HFFc6 (cell line): ENCODE data around the gene PIAS1. TPM values are rescaled to one million over a fixed set of nuclear protein-coding genes. Genes with fewer than 3 reads are reported as not detected.
A peak's percentile ranks its signal among the peaks of the same experiment; 100 is the strongest.
"Not testable (repeated sequence)": the region's sequence is repeated elsewhere in the genome, so short reads cannot be mapped to it uniquely, and the experiment has no call there.

Experiments
- DNase-seq: peaks from one replicate; pipeline ENCODE4 v3.0.0-alpha.2; 2018
- H3K27ac Mint-ChIP-seq: 2 replicates; pipeline ENCODE4 v1.8.0; 2020; ENCODE audit warnings: mild to moderate bottlenecking, mixed read lengths
- H3K27me3 Mint-ChIP-seq: 2 replicates; pipeline ENCODE4 v1.8.0; 2021; ENCODE audit warnings: mild to moderate bottlenecking, moderate library complexity, mixed read lengths; ENCODE audit not compliant: insufficient read depth
- H3K36me3 Mint-ChIP-seq: 2 replicates; pipeline ENCODE4 v1.8.0; 2021; ENCODE audit warnings: low read depth, mixed read lengths
- H3K4me1 Mint-ChIP-seq: 2 replicates; pipeline ENCODE4 v1.8.0; 2020; ENCODE audit warnings: low read depth, mixed read lengths
- H3K4me3 Mint-ChIP-seq: 2 replicates; pipeline ENCODE4 v1.8.0; 2020; ENCODE audit warnings: mild to moderate bottlenecking, moderate library complexity, mixed read lengths
- H3K9me3 Mint-ChIP-seq: 2 replicates; pipeline ENCODE4 v1.8.0; 2020; ENCODE audit warnings: mild to moderate bottlenecking, mixed read lengths
- total RNA-seq, 6 experiments: library from RNA; stranded (reverse); fragmentation: NEBNext Ultra II Directional; extraction: Animal tissue kit (Norgen Biotek cat#: 25700); gene quantifications; 2 replicates in 1 of 6; 3 replicates in 5 of 6; pipeline ENCODE4 v1.2.3, GENCODE V29; 2021
- TF ChIP-seq, protein P1 (sequence below): fragments of 200-600 bp; sonication (generic); IDR thresholded peaks from 2 replicates; pipeline ENCODE4 v1.5.0; 2021; ENCODE audit warnings: antibody characterized with exemption, mild to moderate bottlenecking

Gene PIAS1
- total RNA-seq, 6 experiments from 2014 or later: 23.7 to 31.8 (median 27.6) TPM

DNA sequence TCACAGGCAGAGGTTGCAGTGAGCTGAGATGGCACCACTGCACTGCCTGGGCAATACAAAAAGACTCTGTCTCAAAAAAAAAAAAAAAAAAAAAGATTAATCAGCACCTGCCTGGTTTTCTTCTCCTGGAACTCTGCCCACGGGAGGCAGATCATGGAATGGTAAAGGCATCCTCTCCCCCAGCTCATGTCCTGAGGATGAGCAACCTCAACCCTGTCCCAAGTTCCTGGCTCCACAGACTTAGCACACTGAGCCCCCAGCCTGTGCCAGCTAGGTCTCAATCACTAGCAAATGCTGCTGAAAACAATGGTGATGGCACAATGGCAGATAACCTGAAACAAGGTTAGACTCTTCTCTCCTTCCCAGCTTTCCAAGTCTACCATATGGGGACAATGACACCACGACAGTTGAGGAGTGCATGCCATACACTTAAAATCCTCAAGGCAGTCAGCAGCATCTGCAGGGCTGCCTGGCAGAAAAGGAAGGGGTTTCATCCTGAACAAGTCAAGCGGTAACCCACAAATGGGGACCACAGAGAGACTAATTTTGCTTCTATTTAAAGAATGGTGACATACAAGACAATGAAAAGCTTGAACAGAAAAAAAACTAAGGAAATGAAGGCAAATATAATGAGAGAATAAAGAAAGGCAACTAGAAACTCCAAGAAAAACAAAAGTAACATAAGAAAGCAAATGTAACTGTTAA is 170.6 kb downstream of the PIAS1 start:
- peaks cover 14% of the 10 kb centered on the region; the same call in 1 of the 2 replicates for H3K36me3 Mint-ChIP-seq
- TF ChIP-seq, protein P1, sequence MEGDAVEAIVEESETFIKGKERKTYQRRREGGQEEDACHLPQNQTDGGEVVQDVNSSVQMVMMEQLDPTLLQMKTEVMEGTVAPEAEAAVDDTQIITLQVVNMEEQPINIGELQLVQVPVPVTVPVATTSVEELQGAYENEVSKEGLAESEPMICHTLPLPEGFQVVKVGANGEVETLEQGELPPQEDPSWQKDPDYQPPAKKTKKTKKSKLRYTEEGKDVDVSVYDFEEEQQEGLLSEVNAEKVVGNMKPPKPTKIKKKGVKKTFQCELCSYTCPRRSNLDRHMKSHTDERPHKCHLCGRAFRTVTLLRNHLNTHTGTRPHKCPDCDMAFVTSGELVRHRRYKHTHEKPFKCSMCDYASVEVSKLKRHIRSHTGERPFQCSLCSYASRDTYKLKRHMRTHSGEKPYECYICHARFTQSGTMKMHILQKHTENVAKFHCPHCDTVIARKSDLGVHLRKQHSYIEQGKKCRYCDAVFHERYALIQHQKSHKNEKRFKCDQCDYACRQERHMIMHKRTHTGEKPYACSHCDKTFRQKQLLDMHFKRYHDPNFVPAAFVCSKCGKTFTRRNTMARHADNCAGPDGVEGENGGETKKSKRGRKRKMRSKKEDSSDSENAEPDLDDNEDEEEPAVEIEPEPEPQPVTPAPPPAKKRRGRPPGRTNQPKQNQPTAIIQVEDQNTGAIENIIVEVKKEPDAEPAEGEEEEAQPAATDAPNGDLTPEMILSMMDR: no peak
- no peak overlapping the region for H3K4me3 Mint-ChIP-seq
- H3K27ac Mint-ChIP-seq: no peak overlapping the region
- DNase-seq: no peak
- H3K27me3 Mint-ChIP-seq: no peaks in the 10 kb centered on the region; the same call in 1 of the 2 replicates
- peaks cover 26% of the 10 kb centered on the region for H3K4me1 Mint-ChIP-seq
- H3K9me3 Mint-ChIP-seq: no peaks in the 10 kb centered on the region

GRCh38 chr15:68225442-68225841 is 171.3 kb downstream of the PIAS1 start:
- Mint-ChIP-seq H3K36me3 (peaks cover 14% of the 10 kb centered on the region; the same call in 1 of the 2 replicates), H3K4me1 (peaks cover 33% of the 10 kb centered on the region)
- not testable (repeated sequence) for H3K27me3 Mint-ChIP-seq, DNase-seq, H3K27ac Mint-ChIP-seq, H3K9me3 Mint-ChIP-seq, H3K4me3 Mint-ChIP-seq

GRCh38 chr15:68227643-68228142 is 173.6 kb downstream of the PIAS1 start:
- Mint-ChIP-seq H3K36me3 (peaks cover 14% of the 10 kb centered on the region; the same call in 1 of the 2 replicates), H3K4me3 (peak overlapping the region; percentile 96), H3K4me1 (peaks cover 41% of the 10 kb centered on the region), H3K27ac (peak overlapping the region; percentile 40), H3K9me3 (no peaks in the 10 kb centered on the region), H3K27me3 (no peaks in the 10 kb centered on the region; the same call in 1 of the 2 replicates)
- TF ChIP-seq, protein P1: no peak
- DNase-seq: no peak

DNA sequence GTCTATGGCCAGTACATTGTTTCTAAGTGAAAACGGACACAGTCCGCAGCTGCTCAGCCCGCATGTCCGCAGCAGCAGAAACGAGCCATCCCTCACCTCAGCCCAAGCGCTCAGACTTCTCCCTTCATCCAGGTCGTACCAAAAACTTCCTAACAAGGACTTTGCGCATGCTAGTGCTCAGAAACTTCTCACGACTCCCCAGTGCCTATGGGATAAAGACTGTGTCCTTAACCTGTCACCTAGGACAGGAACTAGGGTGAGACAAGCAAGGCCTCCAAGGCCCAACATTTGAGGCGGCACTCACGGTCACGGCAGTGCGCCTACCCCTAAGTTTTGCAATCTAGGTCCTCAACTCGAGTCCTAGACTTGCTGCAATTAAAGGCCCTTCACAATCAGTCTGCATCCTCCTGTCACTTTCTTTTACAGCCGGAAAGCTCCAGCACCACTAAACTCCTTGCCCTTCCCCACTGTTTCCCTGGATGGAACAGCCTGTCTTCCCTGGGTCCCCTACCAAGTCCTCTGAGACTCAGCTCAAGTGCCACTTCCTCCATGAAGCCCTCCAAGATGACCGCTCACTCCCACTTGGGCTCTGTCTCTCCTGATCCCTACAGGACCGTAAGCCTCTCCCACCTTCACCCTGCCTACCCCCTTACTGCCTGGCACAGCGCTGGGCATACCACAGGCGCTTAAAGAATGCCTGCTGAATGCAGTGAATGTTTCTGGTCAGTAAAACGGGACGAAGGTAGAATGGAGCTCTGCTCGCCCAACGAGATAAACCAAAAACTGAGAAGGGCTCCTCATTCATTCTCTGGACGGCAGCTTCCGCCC is 174.2 kb downstream of the PIAS1 start:
- peak overlapping the region; percentile 82 for H3K27ac Mint-ChIP-seq
- no peaks in the 10 kb centered on the region; the same call in 1 of the 2 replicates for H3K27me3 Mint-ChIP-seq
- H3K9me3 Mint-ChIP-seq: no peaks in the 10 kb centered on the region
- TF ChIP-seq, protein P1: no peak
- DNase-seq: no peak
- peaks cover 41% of the 10 kb centered on the region for H3K4me1 Mint-ChIP-seq
- peaks cover 8% of the 10 kb centered on the region; the same call in 1 of the 2 replicates for H3K36me3 Mint-ChIP-seq
- peak overlapping the region; percentile 96 for H3K4me3 Mint-ChIP-seq

- H3K9me3 Mint-ChIP-seq: no peaks in the 10 kb centered on the region
- peak overlapping the region; percentile 96 for H3K4me3 Mint-ChIP-seq
- H3K36me3 Mint-ChIP-seq: peaks cover 7% of the 10 kb centered on the region; the same call in 1 of the 2 replicates
- no peak for DNase-seq
- peak overlapping the region; percentile 82 for H3K27ac Mint-ChIP-seq
- H3K4me1 Mint-ChIP-seq: peaks cover 41% of the 10 kb centered on the region
- no peaks in the 10 kb centered on the region; the same call in 1 of the 2 replicates for H3K27me3 Mint-ChIP-seq
- TF ChIP-seq, protein P1: no peak
Measured at GRCh38 chr15:68228971-68229385, 174.9 kb downstream of the PIAS1 start.
